Left hindlimb (tissue), 1 donor: ENCODE results near the gene TMEM222.

Experiments
- DNase-seq: peaks from one replicate; pipeline ENCODE4 v3.0.0-alpha.2; 2018

Gene TMEM222

DNA sequence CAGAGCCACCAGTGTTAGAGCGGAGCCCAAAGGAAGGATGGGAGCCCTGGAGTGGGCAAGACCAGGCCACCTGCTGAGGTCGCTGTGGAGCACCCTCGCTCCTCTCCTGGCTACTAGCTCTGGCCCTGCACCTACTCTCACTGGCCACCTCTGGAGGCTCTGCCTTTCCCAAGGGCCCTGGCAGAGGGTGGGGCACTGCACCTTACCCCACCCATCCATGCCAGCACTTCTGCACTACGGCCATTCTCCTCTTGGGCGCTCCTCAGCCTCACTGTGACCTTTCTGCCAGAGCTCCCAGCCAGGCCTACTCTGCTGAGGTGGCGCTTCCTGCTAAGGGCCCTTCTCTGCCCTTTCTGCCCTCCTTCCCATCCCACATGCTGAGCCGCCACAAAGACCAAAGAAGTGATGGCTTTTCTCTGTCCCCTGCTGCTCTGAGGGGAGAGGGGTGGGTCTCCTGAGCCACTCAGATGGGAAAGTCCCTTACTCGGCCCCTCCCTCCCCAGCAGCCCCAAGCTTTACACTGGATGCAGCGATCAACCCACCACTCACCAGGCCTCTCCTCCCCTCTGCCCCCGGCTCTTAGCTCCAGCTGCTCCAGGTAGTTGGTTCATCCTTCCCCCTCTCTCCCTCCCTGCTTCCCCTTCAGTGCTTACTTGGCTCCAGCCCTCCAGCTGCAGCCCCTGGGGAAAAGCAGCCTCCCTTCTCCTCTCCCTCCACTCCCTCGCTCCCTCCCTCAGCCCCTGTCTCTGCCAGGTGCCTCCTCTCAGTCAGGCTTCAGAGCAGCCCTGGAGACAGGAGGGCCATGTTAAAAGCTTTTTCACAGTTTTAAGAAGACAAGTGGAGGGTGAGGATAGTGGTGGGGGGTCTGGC lies 14.8 kb upstream of the TMEM222 start:
- no peak for DNase-seq

DNA sequence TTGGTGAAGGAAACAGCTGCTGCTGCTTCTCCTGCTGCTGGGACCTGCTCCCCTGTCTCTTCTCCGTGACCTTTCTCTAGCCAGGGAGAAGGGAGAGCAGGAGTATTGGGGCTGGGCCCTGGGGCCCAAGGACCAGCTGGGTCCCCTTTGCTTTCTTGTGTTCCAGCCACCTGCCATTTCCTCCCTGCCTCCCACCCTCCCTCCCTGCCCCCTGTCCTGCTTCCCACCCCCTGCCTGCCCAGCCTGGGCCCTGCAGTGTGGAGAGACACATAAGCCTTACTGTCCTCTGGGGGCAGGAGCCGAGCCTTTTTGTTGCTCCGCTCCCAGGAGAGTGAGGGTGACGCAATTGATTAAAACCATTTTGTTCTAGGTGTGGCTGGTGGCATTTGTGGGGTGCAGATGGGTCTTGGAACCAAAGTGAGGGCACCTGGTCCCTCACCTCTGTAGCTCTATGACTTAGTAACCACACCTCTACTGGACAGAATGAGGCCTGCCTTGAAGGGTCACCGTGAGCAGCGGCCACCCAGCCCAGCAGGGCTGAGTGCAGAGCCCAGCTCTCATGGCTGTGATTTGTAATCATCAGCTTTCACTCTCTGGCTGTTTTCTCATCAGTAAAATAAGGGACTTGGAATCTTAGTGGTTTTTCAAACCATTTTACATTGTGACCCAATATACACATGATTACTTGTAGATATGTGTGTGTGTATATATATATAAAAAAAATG lies 13.9 kb upstream of the TMEM222 start:
- DNase-seq, result no peak

DNA sequence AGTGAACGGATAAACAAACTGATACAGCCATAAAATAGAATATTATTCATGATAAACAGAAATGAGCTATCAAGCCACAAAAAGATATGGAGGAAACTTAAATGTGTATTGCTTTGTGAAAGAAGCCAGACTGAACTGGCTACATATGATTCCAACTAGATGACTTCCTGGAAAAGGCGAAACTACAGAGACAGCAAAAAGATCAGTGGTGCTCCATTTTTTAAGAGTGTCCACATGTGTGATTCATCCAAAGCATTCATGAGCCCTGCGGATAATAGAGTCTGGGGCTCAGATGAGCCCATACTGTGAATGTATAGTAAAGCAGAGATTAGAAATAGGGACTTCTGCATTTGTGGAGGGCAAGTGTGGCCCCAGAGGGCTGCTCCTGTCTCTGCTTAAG lies 7.8 kb upstream of the TMEM222 start:
- no peak for DNase-seq

DNA sequence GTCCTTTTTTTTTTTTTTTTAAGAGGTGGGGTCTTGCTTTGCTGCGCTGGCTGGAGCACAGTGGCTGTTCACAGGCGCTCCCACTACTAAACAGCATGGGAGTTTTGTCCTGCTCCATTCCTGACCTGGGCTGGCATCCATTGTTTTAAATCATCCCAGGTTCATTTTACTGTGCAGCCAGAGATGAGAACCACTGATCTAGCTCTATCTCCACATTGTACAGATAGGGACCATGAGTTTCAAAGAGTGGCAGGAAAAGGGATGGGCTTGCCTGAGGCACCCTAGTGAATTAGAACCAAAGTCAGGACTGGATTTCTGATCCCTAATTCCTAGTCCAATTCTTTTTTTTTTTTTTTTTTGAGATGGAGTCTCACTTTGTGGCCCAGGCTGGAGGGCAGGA lies 7.2 kb upstream of the TMEM222 start:
- DNase-seq, result no peak

DNA sequence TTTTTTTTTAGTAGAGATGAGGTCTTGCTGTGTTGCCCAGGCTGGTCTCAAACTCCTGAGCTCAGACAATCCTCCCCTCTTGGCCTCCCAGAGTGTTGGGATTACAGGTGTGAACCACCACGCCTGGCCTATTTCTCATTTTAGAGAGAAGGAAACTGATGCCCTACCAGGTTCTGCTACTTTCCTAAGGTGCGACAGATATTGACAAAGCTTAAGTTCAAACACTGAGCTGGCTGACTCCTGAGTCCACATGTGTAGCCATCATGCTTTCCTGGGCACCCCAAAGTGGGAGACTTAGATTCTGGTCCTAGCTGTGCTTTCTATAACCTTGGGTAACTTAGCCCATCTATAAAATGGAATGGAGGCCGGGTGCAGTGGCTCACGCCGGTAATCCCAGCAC lies 5.1 kb upstream of the TMEM222 start:
- no peak for DNase-seq

DNA sequence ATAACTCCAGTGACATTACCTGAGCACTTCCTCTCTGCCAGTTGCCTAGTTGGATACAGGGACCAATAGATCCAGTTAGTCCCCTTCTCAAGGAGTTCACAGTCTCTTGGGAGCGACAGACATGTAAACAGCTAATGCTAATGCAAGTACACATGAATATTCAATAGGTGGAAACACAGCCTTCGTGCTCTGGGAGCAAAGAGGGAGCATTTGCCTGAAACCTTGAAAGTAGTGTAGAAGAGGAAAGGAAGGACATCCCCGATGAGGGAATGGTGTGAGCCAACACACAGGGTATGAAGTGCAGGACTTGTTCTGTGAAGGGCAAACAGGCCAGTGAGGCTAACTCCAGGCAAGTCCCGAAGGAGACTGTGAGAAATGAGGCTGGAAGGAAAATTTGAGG lies 3.8 kb upstream of the TMEM222 start:
- DNase-seq, result no peak

DNA sequence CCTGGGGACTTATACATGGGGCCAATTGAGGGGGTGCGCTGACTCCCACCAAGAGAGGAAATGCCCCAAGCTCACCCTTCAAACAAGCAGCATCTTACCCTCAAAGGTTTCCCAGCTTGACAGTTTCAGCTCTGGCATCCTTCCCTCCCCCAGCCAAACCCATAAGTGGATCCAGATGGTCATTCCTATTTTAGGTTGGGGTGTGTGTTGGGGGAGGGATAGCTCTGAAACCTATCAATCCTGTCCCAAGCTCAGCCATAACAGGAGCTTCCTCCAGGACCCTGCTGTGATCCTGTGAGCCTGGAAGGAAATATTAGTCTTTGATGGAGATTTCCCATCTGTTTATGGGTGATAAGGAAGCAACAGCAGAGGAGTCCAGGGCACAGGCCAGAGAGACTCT lies 3.4 kb upstream of the TMEM222 start:
- DNase-seq, result no peak

DNA sequence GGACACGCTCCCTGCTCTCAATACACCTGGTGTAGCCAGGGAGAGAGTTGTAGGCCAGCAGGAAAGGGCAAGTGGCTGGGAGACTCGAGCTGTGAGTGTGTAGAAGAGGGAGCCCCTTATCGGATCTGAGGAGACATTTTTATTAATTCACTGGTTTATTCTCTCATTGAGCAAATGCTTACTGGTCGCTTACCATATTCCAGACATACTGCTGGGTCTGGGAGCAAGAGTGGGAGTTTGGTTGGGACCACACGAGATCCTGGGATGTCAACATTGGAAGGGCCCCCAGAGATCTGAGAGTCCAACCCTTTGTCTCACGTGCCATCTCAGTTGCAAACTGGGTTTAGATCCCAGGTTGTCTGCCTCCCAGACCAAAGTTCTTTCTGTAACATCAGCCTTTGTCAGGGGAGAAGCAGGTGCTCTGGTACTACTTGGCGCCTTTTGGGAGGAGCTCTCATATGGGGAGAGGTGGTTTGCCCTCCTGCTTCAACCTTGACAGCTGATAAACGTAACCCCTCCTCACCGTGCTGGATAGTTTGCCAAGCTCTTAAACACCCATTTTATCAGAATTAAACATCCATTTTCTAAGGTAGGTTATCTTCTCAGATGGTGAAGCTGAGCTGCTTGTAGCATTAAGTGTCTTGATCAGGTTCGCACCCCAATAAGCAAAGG lies 742 bp downstream of the TMEM222 start:
- DNase-seq, result no peak

DNA sequence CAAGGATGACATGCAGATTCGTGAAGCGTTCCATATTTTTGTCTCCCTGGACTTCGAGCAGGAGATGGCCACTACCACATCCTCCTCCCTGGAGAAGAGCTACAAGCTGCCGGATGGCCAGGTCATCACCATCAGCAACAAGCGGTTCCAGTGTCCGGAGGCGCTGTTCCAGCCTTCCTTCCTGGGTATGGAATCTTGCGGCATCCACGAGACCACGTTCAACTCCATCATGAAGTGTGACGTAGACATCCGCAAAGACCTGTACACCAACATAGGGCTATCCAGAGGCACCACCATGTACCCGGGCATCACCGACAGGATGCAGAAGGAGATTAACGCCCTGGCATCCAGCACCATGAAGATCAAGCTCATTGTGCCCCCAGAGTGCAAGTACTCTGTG lies 3.3 kb downstream of the TMEM222 start:
- no peak for DNase-seq

DNA sequence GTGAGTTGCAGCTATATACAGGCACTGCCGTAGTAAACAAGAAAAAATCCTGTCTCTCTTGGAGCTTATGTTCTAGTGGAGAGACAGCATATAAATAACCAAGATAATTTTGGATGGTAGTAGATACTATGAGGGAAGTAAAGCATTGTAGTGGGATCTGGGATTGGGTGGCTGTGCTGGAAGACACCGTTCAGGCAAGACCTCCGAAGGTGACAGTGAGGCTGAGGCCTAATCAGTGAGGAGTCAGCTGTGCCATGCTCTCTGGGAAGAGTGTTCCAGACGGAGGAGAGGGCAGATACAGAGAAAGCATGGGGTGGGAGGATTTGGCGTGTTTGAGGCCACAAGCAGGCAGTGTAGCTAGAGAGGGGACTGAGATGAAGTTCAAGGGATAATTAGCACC lies 6.0 kb downstream of the TMEM222 start:
- no peak for DNase-seq

DNA sequence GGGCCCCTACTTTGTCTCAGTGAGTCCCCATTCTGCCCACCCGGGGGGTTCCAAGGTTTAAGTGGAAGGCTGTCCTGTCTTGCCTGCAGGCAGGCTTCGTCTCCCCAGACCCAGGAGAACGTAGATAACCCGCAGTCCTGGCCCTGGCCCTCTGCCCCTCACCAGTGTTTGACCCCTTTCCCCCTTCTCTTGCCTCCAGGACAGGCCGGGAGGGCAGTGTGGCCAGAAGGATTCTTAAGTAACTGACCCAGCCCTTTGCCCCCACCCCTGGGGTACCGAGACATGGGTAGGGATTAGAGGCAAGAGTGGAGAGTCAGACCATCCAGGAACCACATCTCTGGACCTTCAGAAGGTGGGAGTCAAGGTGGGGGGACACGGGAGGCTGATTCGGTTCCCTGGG lies 8.8 kb downstream of the TMEM222 start:
- no peak for DNase-seq

DNA sequence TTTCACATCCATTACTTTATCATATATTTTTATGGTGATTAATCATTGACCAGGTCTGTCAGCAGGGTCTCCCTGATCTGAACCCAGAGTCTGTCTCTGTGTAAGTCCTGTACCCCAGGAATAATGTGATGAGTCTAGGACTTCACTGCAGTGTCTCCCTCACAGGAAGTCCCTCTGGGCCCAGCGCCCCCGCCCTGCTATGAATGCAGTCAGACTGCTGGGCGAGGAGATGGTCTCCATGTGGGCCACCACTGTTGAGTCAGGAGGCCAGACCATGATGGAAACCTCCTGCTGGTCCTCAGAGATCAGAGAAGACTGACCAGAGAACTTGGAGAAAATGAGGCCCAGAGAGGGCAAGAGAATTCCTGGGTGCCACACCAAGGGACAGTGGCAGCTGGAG lies 9.5 kb downstream of the TMEM222 start:
- no peak for DNase-seq

DNA sequence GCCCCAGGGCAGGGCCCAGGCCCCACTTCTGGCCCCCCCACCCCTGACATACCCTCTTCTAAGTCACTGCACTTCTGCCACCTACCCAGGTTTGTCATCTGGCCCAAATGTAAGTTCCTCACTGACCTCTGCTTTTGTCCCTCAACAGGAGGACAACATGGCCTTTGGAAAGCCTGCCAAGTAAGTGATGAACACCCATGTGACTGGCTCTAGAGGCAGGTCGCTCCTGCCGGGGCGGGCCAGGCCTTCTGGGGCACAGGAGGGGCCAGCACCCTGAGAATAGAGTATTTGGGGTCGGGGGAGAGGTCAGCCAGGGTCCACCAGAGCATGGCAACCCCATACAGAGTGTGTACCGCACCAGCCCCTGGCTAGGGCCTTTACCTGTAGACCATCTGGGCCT lies 10.0 kb downstream of the TMEM222 start:
- DNase-seq, result no peak

DNA sequence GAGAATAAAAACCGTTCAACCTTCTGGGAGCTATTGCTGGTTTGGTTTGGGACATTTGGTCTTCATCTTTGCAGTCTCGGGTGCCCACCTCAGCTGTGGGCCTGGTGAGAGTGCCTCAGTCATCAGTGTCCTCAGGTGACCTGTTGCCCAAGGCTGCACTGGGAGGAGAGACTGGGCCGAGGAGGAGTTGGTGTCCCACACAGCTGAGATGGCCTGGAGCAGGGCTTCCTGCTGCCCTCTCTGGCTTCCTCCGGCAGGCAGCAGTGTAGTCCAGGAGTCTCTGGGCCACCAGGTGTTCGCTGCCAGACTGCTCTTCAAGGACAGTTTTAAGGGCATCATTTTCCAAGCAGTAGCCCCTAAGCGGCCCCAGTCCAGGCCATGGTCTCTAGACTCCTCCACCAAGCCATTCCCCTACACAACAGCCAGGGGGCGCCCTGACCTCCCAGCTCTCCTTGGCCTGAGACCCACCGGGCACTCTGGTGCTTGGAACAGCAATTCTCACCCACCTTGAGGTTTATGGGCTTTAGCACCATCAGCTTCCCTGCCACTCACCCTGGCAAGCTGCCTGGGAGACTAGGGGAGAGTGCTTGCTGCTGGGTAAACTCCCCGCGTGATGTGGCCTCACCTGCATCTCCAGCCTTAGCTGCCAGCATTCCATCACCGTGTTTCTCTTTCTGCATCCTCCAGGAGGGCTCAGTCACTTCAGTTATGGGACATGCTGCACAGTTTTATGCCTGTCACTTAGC lies 10.7 kb downstream of the TMEM222 start:
- no peak for DNase-seq

DNA sequence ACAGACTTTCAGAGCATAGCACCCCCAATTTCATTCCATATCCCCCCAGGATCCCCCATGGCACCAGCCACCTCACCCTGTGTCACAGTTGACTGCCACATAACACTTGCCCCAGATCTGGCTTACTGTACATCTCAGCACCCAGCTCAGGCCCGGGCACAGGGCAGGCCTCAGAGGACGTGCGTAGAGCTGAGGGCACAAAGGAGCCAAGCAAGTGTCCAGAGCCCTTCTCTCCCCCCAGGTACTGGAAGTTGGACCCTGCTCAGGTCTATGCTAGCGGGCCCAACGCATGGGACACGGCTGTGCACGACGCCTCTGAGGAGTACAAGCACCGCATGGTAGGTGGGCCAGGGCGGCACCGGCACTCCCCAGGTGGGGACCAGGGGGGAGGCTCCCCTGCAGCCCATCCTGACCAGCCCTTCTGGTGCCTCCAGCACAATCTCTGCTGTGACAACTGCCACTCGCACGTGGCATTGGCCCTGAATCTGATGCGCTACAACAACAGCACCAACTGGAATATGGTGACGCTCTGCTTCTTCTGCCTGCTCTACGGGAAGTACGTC lies 11.8 kb downstream of the TMEM222 start:
- DNase-seq, result no peak

DNA sequence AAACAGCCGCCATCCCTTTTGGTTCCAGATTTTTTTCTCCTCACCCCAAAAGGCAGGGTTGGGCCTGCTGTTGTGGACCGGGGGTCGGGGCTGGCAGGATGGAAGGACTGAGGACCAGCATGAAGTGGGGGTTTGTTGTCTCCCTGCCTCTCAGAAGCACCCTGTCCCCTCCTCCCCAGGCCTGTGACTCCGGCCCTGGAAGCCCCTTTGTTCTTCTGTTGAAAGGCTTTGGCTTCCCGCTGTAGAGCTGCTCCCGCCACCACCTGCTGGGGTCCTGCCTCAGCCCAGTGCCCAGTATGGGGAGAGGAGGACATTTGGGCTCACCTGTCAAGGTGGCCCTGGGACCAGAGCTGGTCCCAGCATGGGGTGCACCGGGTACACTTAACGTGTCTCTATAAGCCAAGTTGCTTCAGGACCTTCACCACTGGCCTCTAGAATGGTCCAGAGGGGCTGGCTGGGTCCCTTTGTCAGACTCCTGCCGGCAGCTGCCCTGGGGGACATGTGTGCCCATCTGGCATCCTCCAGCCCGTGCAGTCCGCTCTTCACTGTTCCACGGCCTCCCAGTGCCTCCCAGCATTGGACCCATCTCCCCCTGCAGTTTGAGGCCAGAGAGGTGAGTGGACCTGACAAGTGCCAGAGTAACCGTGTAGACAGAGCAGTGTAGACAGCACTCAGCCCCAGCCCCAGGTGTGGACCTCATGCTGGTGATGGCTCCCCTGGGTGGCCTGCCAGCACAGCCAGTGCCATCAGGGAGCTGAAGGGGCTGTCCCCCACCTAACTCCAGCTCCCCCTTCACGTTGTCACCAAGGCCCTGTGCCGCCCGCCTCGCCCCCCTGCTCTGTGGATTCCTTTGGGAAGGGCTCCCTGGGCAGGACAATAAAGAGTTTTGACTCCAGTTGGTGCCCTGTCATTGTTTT lies 13.8 kb downstream of the TMEM222 start:
- DNase-seq, result no peak

DNA sequence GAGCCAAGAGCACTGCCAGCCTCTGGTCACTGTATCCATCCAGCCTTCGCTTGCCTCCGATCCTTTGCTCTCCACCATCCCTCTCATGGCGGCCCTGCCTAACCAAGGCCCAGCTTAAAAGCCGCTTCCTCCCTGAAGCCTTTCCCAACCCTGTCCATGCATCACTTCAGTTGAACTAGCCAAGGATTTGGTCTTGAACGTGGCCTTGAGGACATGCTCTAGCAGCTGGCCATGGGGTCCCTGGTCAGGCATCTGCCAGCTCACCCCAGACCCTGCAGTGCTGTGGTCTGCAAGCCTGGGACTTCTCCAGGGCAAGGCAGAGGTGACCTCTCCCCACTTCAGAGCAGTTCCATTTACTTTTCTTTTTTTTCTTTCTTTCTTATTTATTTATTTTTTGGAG lies 14.8 kb downstream of the TMEM222 start:
- no peak for DNase-seq

DNA sequence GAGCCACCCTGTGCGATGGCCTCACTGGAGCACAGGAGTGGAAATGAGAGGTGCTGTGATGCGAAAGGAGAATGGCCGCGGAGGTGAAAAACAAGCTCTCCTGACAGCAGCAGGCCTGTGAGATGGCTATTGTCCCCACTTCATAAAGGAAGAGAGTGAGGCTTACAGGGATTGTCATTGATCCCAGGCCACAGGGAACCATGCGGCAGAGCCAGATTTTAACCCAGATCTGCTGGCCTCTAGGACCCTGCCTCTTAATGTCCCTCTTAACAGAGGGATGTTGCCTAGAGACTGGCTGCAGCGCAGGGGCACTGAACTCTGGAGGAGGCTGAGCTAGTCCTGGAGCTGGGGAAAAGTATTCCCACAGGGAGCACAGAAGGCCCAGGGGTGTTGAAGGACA lies 16.8 kb downstream of the TMEM222 start:
- DNase-seq, result no peak

DNA sequence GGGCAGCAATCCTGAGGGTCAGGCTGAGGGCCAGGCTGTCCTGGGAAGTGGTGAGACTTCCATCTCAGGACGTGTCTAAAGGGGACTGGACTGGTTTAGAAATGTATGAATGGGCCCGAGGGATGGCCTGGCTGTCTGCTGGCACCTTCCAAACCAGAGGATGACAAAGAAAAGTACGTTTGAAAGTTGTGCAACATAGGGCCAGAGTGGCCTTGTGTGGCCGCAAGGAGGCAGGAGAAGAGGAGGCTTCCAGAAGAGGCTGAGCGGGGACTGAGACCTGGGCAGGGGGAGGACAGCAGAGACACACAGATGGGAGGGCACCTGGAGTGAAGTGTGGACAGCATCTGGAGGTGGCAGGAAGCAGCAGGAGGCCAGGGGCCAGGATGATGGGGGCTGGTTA lies 17.2 kb downstream of the TMEM222 start:
- DNase-seq, result no peak

DNA sequence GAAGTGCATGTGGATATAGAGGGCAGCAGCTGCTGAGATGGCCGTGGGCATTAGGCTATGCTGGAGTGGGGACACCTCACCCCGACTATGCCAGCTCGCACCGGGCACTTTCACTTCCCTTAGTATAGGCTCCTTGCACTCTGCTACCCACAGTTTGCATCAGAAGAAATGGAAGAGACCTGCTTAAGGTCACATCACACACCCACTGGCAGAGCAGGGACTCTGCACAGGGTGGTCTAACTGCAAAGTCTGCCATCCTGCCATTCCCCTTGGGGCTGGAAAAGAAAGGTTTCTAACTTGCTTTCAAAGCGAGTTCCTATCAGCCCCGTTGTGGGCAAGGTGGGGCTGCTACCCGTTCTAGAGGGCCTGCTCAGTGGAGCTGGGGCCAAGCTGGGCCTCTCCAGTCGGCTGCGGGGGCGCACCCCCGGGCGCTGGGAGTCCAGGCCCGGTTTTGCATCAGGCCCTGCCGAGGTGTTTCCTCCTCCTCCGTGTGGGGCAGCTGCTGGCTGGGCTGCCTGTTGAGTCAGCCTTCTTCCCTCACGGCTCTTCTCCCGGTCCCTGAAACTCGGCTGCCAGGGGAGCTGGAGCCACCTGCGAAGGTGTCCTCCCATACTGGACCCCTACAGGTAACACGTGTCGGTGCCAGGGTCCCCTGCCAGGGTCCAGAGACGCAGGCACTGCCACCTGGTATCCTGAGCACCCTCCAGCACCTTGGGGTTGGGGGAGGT lies 19.7 kb downstream of the TMEM222 start, which contains the start of gene SYTL1:
TSS of gene SYTL1 (plus strand) at position 498 of the 728 bp plus-strand sequence. CDS start 3,313 bp downstream, outside the sequence.
- no peak for DNase-seq

DNA sequence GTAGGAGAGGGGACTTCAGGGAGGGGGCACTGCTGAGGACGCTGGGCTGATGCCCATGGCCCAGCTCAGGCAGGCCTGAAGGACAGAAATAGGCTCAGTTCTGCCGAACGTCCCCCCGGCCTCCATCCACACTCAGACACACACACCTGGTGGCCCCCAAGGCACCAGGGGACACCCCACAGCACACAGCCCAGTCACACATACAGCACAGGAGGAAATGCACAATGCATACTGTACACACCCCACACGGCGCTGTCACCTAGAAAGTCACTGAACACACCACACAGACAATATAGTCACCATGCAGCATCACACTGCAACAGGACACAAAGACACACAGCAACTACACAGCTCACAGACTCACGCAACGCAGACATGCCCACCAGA lies 20.4 kb downstream of the TMEM222 start:
- DNase-seq, result no peak
